Smooth muscle cell (in vitro differentiated cells): ENCODE results near the gene LSR. TPM values are rescaled to one million over a fixed set of nuclear protein-coding genes. Genes with fewer than 3 reads are reported as not detected.

Experiments
- DNase-seq: peaks from one replicate; lab custom pipeline; 2025; ENCODE audit not compliant: unreplicated experiment; lab: John Stamatoyannopoulos, UW
- H2AFZ ChIP-seq: fragments of 200-600 bp; sonication (generic); 2 replicates; pipeline ENCODE4 v1.6.0; 2016; ENCODE audit warnings: antibody characterized with exemption, low read depth, mild to moderate bottlenecking
- H3F3A ChIP-seq: fragments of 200-600 bp; sonication (generic); 2 replicates; pipeline ENCODE4 v1.6.0; 2017; ENCODE audit warnings: antibody characterized with exemption, low read depth
- H3K27ac ChIP-seq: fragments of 200-600 bp; sonication (generic); 2 replicates; pipeline ENCODE4 v1.5.1; 2016; ENCODE audit warnings: low read depth, mild to moderate bottlenecking
- H3K27me3 ChIP-seq: fragments of 200-600 bp; sonication (generic); 2 replicates; pipeline ENCODE4 v1.6.1; 2016; ENCODE audit warnings: low read depth, mild to moderate bottlenecking
- H3K36me3 ChIP-seq: fragments of 200-600 bp; sonication (generic); 2 replicates; pipeline ENCODE4 v1.5.1; 2016; ENCODE audit warnings: low read depth
- H3K4me1 ChIP-seq: fragments of 200-600 bp; sonication (generic); 2 replicates; pipeline ENCODE4 v1.5.1; 2016; ENCODE audit warnings: low read depth
- H3K4me2 ChIP-seq: fragments of 200-600 bp; sonication (generic); 2 replicates; pipeline ENCODE4 v1.6.0; 2016; ENCODE audit warnings: mild to moderate bottlenecking
- H3K4me3 ChIP-seq: fragments of 200-600 bp; sonication (generic); 2 replicates; pipeline ENCODE4 v1.5.1; 2016; ENCODE audit warnings: mild to moderate bottlenecking
- H3K79me2 ChIP-seq: fragments of 200-600 bp; sonication (generic); 2 replicates; pipeline ENCODE4 v1.6.0; 2016; ENCODE audit warnings: low read depth, mild to moderate bottlenecking
- H3K9ac ChIP-seq: fragments of 200-600 bp; sonication (generic); 2 replicates; pipeline ENCODE4 v1.6.0; 2016; ENCODE audit warnings: low read depth
- H3K9me3 ChIP-seq: fragments of 200-600 bp; sonication (generic); replicated peaks from 2 replicates; pipeline ENCODE4 v1.5.1; 2016; ENCODE audit warnings: low read depth
- H4K20me1 ChIP-seq: fragments of 200-600 bp; sonication (generic); 2 replicates; pipeline ENCODE4 v1.6.0; 2016; ENCODE audit warnings: low read depth
- WGBS: methylation state at CpG from one replicate; pipeline ENCODE4 v1.1.7; 2016; ENCODE audit warnings: low lambda C conversion rate; 5-methylcytosine and 5-hydroxymethylcytosine counted together
- polyA plus RNA-seq: library from polyadenylated mRNA; unstranded; fragments of >200 nt; fragmentation: Nextera tagmentation; extraction: Ambion mirVana; gene quantifications from 2 replicates; pipeline ENCODE4 v1.2.1, GENCODE V29; 2016
- total RNA-seq: library from RNA; depleted of rRNA; stranded (reverse); fragments of >200 nt; gene quantifications from 2 replicates; pipeline ENCODE4 v1.2.3, GENCODE V29; 2014
- TF ChIP-seq, protein P1 (sequence below): fragments of 200-600 bp; sonication (generic); IDR thresholded peaks from 2 replicates; pipeline ENCODE4 v1.5.1; 2017; ENCODE audit warnings: borderline replicate concordance, mild to moderate bottlenecking, antibody characterized with exemption; ENCODE audit not compliant: insufficient read depth, poor library complexity, severe bottlenecking

Gene LSR
- total and polyA plus RNA-seq, 2 experiments from 2014 or later = 14.0 to 14.2 TPM

DNA sequence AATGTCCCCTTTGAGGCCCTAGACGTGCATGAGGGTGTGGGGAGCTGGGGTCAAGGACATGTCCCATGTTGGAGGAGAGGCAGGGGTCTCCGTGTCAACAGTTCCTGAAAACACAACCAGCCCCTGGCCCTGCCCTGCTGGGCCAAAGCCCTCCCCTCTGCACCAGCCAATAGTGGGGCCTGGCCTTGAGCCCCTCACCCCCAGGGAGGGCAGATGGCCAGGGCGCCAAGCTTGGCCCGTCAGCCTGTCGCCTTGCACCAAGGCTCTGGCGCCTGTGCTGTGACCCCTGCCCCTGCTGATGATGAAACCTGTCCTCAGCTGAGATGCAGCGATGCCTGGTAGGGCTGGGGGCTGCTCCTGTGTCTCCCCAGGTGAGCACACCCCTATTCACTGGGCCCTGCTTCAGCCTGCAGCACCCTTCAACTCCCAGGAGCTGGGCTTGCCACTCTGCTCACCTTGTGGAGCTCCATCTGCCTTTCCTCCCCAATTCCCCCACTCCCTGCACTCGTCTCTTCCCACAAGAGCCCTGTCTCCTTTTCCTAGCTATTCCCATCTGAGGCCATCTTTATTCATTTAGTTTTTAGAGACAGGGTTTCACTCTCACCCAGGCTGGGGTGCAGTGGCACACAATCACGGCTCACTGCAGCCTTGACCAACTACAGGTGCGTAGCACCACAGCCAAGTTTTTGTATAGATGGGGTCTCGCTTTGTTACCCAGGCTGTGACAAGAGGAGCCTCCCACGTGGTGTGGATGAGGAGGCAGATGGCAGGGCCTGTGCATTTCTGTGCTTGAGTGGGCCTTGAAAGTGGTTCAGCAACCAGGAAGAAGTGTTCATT lies 31.4 kb downstream of the LSR start:
- Histone ChIP-seq H3K9me3 (no peaks in the 10 kb centered on the region), H4K20me1 (no peaks in the 10 kb centered on the region), H3F3A (no peaks in the 10 kb centered on the region), H3K4me2 (no peak overlapping the region), H3K27ac (no peak overlapping the region), H3K4me3 (no peak overlapping the region), H3K79me2 (no peaks in the 10 kb centered on the region), H2AFZ (no peak overlapping the region), H3K4me1 (no peaks in the 10 kb centered on the region), H3K36me3 (no peaks in the 10 kb centered on the region), H3K9ac (no peak overlapping the region), H3K27me3 (peaks cover 12% of the 10 kb centered on the region)
- WGBS = 89% methylated on average over 12 of the region's 12 CpGs
- no peak for DNase-seq
- TF ChIP-seq, protein P1, sequence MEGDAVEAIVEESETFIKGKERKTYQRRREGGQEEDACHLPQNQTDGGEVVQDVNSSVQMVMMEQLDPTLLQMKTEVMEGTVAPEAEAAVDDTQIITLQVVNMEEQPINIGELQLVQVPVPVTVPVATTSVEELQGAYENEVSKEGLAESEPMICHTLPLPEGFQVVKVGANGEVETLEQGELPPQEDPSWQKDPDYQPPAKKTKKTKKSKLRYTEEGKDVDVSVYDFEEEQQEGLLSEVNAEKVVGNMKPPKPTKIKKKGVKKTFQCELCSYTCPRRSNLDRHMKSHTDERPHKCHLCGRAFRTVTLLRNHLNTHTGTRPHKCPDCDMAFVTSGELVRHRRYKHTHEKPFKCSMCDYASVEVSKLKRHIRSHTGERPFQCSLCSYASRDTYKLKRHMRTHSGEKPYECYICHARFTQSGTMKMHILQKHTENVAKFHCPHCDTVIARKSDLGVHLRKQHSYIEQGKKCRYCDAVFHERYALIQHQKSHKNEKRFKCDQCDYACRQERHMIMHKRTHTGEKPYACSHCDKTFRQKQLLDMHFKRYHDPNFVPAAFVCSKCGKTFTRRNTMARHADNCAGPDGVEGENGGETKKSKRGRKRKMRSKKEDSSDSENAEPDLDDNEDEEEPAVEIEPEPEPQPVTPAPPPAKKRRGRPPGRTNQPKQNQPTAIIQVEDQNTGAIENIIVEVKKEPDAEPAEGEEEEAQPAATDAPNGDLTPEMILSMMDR = no peak

DNA sequence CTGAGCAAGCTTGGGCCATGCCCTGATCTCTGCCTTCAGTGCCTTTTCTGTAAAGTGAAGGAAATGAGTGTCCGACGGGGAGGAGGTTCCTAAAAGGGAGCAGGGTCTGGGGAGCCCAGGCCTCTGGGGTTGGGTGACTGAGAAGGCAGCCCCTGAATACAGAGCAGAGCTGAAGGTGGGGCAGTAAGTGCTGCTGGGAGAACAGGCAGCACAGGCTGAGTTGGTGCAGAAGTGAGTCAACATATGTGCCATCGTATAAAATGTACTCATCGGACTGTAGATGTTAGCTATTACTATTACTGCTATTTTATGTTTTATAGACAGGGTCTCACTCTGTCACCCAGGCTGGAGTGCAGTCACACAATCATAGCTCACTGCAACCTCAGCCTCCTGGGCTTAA lies 32.5 kb downstream of the LSR start:
- Histone ChIP-seq H2AFZ (no peak overlapping the region), H3K79me2 (no peaks in the 10 kb centered on the region), H3K27me3 (peaks cover 12% of the 10 kb centered on the region), H3K9ac (no peak overlapping the region), H3K9me3 (no peaks in the 10 kb centered on the region), H3K4me2 (no peak overlapping the region), H3K36me3 (no peaks in the 10 kb centered on the region), H3K4me3 (no peak overlapping the region), H3K27ac (no peak overlapping the region), H3K4me1 (no peaks in the 10 kb centered on the region), H3F3A (no peaks in the 10 kb centered on the region), H4K20me1 (no peaks in the 10 kb centered on the region)
- DNase-seq = no peak
- WGBS = 89% methylated on average over 4 of the region's 4 CpGs
- TF ChIP-seq, protein P1 = no peak

DNA sequence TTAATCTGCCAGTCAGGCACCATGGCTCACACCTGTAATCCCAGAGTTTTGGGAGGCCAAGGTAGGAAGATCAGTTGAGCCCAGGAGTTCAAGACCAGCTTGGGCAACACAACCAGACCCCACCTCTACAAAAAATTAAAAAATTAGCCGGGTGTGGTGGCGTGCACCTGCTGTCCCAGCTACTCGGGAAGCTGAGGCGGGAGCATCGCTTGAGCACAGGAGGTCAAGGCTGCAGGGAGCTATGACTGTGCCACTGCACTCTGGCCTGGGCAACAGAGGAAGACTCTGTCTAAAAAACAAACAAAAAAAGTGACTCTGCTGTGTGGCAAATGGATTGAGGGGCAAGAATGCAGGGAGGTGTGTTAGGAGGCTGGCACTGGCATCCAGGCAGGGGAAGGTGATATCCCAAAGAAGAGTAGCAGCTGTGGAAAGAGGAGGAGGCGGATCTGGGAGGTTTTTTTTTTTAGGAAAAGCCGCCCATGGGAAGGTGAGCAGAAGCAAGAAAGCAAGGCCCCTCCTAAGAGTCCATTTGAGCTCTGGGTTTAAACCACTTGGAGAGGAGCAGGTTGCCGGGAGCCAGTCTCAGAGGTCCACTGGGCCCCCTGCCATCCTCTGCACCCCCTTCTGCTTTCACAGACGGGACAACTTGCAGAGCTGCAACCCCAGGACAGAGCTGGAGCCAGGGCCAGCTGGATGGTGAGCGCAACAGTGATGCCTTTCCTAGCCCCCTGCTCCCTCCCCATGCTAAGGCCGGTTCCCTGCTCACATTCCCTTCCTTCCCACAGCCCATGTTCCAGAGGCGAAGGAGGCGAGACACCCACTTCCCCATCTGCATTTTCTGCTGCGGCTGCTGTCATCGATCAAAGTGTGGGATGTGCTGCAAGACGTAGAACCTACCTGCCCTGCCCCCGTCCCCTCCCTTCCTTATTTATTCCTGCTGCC lies 35.6 kb downstream of the LSR start:
- no peak overlapping the region for H2AFZ ChIP-seq
- H4K20me1 ChIP-seq = no peaks in the 10 kb centered on the region
- no peak overlapping the region for H3K27ac ChIP-seq
- no peaks in the 10 kb centered on the region for H3K4me1 ChIP-seq
- no peaks in the 10 kb centered on the region for H3K36me3 ChIP-seq
- no peak overlapping the region for H3K9ac ChIP-seq
- DNase-seq = no peak
- TF ChIP-seq, protein P1 = no peak
- H3F3A ChIP-seq = no peaks in the 10 kb centered on the region
- no peak overlapping the region for H3K4me2 ChIP-seq
- 73% methylated on average over 17 of the region's 17 CpGs for WGBS
- H3K27me3 ChIP-seq = peaks cover 12% of the 10 kb centered on the region
- no peak overlapping the region for H3K4me3 ChIP-seq
- no peaks in the 10 kb centered on the region for H3K9me3 ChIP-seq
- H3K79me2 ChIP-seq = no peaks in the 10 kb centered on the region
